ENCODE results near the gene PITPNB.

PITPNB gene

GRCh38 chr22:27880778-27881394 lies 38.2 kb downstream of the PITPNB start:
- no peak for DNase-seq (ENCODE audit: low read depth)

GRCh38 chr22:27879923-27880322 lies 39.1 kb downstream of the PITPNB start:
- DNase-seq (ENCODE audit: low read depth): no peak

GRCh38 chr22:27878541-27878940 lies 40.5 kb downstream of the PITPNB start:
- no peak for DNase-seq (ENCODE audit: low read depth)

- DNase-seq (ENCODE audit: low read depth): no peak
Observed at GRCh38 chr22:27877501-27877900, 41.6 kb downstream of the PITPNB start.

GRCh38 chr22:27876684-27877083 lies 42.4 kb downstream of the PITPNB start:
- no peak for DNase-seq (ENCODE audit: low read depth)

- no peak for DNase-seq (ENCODE audit: low read depth)
Observed at GRCh38 chr22:27875951-27876350, 43.1 kb downstream of the PITPNB start.

GRCh38 chr22:27874764-27875163 lies 44.3 kb downstream of the PITPNB start:
- DNase-seq (ENCODE audit: low read depth): no peak

- DNase-seq (ENCODE audit: low read depth): no peak
Observed at GRCh38 chr22:27874185-27874584, 44.9 kb downstream of the PITPNB start.

- no peak for DNase-seq (ENCODE audit: low read depth)
Observed at GRCh38 chr22:27873472-27873871, 45.6 kb downstream of the PITPNB start.

- DNase-seq (ENCODE audit: low read depth): no peak
Observed at GRCh38 chr22:27872488-27872887, 46.6 kb downstream of the PITPNB start.

GRCh38 chr22:27871306-27872014 lies 47.6 kb downstream of the PITPNB start:
- no peak for DNase-seq (ENCODE audit: low read depth)

GRCh38 chr22:27870234-27871191 lies 48.5 kb downstream of the PITPNB start:
- no peak for DNase-seq (ENCODE audit: low read depth)

GRCh38 chr22:27868732-27869282 lies 50.2 kb downstream of the PITPNB start:
- DNase-seq (ENCODE audit: low read depth): no peak

- no peak for DNase-seq (ENCODE audit: low read depth)
Observed at GRCh38 chr22:27867953-27868731, 50.9 kb downstream of the PITPNB start.

GRCh38 chr22:27867085-27867952 lies 51.7 kb downstream of the PITPNB start:
- DNase-seq (ENCODE audit: low read depth): no peak

- no peak for DNase-seq (ENCODE audit: low read depth)
Observed at GRCh38 chr22:27866135-27867084, 52.6 kb downstream of the PITPNB start.

GRCh38 chr22:27865496-27865895 lies 53.6 kb downstream of the PITPNB start:
- no peak for DNase-seq (ENCODE audit: low read depth)

- DNase-seq (ENCODE audit: low read depth): no peak
Observed at GRCh38 chr22:27863556-27863955, 55.5 kb downstream of the PITPNB start.

- DNase-seq (ENCODE audit: low read depth): no peak
Observed at GRCh38 chr22:27863001-27863400, 56.1 kb downstream of the PITPNB start.

Data from T follicular helper cell (primary cell).